BE2C (cell line): ENCODE results near the gene CSAG2.
"Not testable (repeated sequence)": the region's sequence is repeated elsewhere in the genome, so short reads cannot be mapped to it uniquely, and the experiment has no call there.

ENCODE experiments used
- DNase-seq: peaks from one replicate; pipeline ENCODE4 v3.0.0-alpha.2; 2020
- H3K27me3 ChIP-seq: fragments of 250-450 bp; sonication (Bioruptor Pico); 2 replicates; pipeline ENCODE4 v1.5.1; 2020; ENCODE audit warnings: mild to moderate bottlenecking
- H3K36me3 ChIP-seq: fragments of 250-450 bp; sonication (Bioruptor Pico); 2 replicates; pipeline ENCODE4 v1.5.1; 2020; ENCODE audit warnings: mild to moderate bottlenecking
- H3K4me1 ChIP-seq: fragments of 250-450 bp; sonication (Bioruptor Pico); 2 replicates; pipeline ENCODE4 v1.5.1; 2020
- H3K4me3 ChIP-seq: 2 replicates; pipeline ENCODE4 v1.5.1; 2011; ENCODE audit warnings: low read depth, low read length
- H3K9me3 ChIP-seq: fragments of 250-450 bp; sonication (Bioruptor Pico); 2 replicates; pipeline ENCODE4 v1.5.1; 2020
- TF ChIP-seq, protein P1 (sequence below): IDR thresholded peaks from 2 replicates; pipeline ENCODE4 v1.5.1; 2012; ENCODE audit warnings: mild to moderate bottlenecking, low read depth, low read length

The CSAG2 gene

DNA sequence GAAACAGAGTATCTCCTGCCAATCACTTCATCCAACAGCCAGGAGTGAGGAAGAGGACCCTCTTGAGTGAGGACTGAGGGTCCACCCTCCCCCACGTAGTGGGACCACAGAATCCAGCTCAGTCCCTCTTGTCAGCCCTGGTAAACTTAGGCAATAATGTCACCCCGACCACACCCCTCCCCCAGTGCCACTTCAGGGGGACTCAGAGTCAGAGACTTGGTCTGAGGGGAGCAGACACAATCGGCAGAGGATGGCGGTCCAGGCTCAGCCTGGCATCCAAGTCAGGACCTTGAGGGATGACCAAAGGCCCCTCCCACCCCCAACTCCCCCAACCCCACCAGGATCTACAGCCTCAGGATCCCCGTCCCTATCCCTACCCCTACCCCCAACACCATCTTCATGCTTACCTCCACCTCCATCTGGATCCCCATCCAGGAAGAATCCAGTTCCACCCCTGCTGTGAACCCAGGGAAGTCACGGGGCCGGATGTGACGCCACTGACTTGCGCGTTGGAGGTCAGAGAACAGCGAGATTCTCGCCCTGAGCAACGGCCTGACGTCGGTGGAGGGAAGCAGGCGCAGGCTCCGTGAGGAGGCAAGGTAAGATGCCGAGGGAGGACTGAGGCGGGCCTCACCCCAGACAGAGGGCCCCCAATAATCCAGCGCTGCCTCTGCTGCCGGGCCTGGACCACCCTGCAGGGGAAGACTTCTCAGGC, 24.3 kb upstream of the CSAG2 start, which contains the start of the genes CSAG1 and MAGEA12:
CSAG1 (minus strand) TSS at position 461 of the 715 bp plus-strand sequence. CDS start 1,261 bp downstream, outside the sequence.
MAGEA12 (plus strand) TSS at position 497 of the 715 bp plus-strand sequence. CDS start 2,405 bp downstream, outside the sequence.
- no peak for DNase-seq
- TF ChIP-seq, protein P1, sequence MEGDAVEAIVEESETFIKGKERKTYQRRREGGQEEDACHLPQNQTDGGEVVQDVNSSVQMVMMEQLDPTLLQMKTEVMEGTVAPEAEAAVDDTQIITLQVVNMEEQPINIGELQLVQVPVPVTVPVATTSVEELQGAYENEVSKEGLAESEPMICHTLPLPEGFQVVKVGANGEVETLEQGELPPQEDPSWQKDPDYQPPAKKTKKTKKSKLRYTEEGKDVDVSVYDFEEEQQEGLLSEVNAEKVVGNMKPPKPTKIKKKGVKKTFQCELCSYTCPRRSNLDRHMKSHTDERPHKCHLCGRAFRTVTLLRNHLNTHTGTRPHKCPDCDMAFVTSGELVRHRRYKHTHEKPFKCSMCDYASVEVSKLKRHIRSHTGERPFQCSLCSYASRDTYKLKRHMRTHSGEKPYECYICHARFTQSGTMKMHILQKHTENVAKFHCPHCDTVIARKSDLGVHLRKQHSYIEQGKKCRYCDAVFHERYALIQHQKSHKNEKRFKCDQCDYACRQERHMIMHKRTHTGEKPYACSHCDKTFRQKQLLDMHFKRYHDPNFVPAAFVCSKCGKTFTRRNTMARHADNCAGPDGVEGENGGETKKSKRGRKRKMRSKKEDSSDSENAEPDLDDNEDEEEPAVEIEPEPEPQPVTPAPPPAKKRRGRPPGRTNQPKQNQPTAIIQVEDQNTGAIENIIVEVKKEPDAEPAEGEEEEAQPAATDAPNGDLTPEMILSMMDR: no peak
- H3K4me1 ChIP-seq: no peaks in the 10 kb centered on the region
- H3K4me3 ChIP-seq: no peak within 1 kb of the TSS
- no peaks in the 10 kb centered on the region for H3K9me3 ChIP-seq
- no peaks in the 10 kb centered on the region for H3K27me3 ChIP-seq
- H3K36me3 ChIP-seq: no peaks in the 10 kb centered on the region

DNA sequence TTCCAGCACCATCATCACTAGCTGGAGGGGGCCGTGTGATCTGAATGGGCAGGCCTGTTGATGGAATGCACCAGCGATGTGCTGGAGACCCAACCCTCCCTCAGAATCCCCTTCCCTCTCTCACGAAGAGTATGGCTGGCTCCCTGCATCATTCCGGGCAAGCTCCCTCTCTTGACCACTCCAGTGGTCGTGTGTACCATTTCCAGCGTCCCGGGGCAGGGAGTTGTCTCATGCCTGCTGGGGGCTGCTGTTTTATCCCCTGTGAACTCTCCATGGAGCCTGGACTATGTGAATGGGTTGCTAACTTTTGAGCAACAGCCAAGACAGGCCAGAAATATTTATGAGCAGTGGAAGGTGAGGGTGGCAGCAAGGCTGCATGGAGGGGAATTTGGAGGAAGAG, 16.3 kb upstream of the CSAG2 start:
- no peak for DNase-seq
- H3K4me3 ChIP-seq: no peak overlapping the region
- TF ChIP-seq, protein P1: no peak
- H3K27me3 ChIP-seq: no peaks in the 10 kb centered on the region
- no peaks in the 10 kb centered on the region for H3K4me1 ChIP-seq
- H3K36me3 ChIP-seq: no peaks in the 10 kb centered on the region
- H3K9me3 ChIP-seq: no peaks in the 10 kb centered on the region

DNA sequence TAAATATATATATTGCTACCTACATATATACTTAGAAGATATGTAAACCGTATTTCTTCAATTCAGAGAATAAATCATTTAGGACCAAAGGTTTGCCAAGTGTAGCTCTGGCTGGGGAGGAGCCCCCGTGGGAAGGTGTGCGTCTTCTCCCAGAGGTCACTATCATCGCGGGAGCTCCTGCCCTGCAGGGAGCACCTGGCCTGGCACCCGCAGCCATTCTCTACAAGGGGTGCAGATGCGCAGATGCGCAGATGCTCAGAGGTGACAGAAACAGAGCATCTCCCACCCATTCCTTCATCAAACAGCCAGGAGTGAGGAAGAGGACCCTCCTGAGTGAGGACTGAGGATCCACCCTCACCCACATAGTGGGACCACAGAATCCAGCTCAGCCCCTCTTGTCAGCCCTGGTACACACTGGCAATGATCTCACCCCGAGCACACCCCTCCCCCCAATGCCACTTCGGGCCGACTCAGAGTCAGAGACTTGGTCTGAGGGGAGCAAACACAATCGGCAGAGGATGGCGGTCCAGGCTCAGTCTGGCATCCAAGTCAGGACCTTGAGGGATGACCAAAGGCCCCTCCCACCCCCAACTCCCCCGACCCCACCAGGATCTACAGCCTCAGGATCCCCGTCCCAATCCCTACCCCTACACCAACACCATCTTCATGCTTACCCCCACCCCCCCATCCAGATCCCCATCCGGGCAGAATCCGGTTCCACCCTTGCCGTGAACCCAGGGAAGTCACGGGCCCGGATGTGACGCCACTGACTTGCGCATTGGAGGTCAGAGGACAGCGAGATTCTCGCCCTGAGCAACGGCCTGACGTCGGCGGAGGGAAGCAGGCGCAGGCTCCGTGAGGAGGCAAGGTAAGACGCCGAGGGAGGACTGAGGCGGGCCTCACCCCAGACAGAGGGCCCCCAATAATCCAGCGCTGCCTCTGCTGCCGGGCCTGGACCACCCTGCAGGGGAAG, 5.0 kb upstream of the CSAG2 start, which contains the start of gene MAGEA2B:
MAGEA2B (plus strand) TSS at position 814 of the 973 bp plus-strand sequence. CDS start 2,479 bp downstream, outside the sequence.
- DNase-seq, H3K27me3 ChIP-seq, H3K9me3 ChIP-seq, H3K4me1 ChIP-seq, H3K36me3 ChIP-seq, H3K4me3 ChIP-seq: not testable (repeated sequence)

DNA sequence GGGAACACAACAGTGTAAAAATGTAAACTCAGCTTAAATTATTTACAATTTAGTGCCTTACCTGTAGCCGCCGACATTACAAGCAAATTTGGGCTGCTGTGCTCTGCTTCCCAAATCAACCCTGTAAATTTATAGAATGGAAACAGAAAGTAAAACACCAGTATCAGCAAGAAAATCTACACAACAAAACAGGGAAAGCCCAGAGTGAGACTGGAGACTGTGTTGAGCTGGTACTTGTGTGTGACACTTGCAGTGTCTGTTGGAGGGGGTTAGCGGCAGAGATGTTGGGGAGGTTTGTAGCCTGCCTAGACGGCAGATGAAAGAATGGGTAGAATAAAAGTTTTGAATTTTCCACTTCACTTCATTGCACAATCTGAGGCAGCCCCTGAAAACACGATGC, 4.1 kb upstream of the CSAG2 start:
- DNase-seq, H3K4me3 ChIP-seq, H3K27me3 ChIP-seq, H3K9me3 ChIP-seq, H3K4me1 ChIP-seq, H3K36me3 ChIP-seq: not testable (repeated sequence)

DNA sequence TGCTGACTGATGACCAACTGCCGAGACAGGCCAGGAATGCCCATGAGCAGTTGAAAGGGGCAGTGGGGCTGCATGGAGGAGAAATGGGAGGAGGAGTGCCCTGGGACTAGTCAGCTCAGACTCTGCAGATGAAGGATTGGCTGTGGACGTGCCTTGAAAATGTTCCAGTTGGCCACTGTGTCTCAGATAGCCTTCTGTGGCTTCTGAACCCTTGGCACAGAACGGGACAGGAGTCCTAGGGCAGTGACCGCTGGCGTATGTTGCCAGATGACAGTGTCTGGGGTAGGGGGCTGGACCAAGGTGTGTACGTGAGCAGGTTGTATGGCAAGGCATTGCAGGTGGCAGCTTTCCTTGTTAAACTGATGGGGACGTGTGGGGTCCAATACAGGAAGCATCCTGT, 2.6 kb downstream of the CSAG2 start:
- not testable (repeated sequence) for DNase-seq, H3K4me3 ChIP-seq, H3K27me3 ChIP-seq, H3K9me3 ChIP-seq, H3K36me3 ChIP-seq, H3K4me1 ChIP-seq

DNA sequence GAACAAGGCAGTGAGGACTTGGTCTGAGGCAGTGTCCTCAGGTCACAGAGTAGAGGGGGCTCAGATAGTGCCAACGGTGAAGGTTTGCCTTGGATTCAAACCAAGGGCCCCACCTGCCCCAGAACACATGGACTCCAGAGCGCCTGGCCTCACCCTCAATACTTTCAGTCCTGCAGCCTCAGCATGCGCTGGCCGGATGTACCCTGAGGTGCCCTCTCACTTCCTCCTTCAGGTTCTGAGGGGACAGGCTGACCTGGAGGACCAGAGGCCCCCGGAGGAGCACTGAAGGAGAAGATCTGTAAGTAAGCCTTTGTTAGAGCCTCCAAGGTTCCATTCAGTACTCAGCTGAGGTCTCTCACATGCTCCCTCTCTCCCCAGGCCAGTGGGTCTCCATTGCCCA, 8.7 kb downstream of the CSAG2 start:
- H3K9me3 ChIP-seq, H3K4me3 ChIP-seq, DNase-seq, H3K27me3 ChIP-seq, H3K36me3 ChIP-seq, H3K4me1 ChIP-seq: not testable (repeated sequence)

DNA sequence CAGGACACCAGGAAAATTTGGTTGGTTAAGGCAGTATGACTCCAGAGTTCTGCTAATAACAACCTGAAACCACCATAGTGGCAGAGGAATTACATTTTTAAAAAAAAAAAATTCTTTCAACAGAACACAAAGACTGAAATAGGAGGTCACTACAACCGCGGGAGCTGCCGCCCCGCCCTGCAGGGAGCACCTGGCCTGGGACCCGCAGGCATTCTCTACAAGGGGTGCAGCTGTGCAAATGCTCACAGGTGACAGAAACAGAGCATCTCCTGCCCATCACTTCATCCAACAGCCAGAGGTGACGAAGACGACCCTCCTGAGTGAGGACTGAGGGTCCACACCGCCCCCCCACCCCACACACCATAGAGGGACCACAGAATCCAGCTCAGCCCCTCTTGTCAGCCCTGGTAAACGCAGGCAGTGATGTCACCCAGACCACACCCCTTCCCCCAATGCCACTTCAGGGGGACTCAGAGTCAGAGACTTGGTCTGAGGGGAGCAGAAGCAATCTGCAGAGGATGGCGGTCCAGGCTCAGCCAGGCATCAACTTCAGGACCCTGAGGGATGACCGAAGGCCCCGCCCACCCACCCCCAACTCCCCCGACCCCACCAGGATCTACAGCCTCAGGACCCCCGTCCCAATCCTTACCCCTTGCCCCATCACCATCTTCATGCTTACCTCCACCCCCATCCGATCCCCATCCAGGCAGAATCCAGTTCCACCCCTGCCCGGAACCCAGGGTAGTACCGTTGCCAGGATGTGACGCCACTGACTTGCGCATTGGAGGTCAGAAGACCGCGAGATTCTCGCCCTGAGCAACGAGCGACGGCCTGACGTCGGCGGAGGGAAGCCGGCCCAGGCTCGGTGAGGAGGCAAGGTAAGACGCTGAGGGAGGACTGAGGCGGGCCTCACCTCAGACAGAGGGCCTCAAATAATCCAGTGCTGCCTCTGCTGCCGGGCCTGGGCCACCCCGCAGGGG, 10.8 kb downstream of the CSAG2 start, which contains the start of gene MAGEA3:
MAGEA3 (plus strand) TSS at position 843 of the 980 bp plus-strand sequence. CDS start 2,039 bp downstream, outside the sequence.
- not testable (repeated sequence) for H3K36me3 ChIP-seq, H3K9me3 ChIP-seq, H3K27me3 ChIP-seq, H3K4me1 ChIP-seq, H3K4me3 ChIP-seq, DNase-seq

DNA sequence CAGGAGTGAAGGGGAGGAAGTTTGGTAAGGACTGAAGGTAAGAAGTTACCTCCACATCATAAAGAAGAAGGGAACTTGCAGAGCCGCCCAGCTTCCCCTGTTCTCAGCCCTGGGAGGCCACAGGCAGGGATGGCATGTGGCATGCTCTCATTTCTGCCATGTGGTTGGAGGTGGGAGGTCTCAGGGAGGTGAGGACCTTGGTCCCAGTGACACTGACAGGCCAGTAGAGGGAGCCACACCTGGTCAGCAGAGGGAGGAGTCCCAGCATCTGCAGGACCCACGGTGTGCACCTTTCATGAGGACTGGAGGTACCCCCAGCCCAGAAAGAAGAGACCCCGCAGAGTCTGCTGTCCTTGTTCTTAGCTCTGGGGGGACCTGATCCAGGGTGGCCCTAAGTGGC, 28.1 kb downstream of the CSAG2 start:
- H3K4me1 ChIP-seq, H3K9me3 ChIP-seq, H3K4me3 ChIP-seq, DNase-seq, H3K36me3 ChIP-seq, H3K27me3 ChIP-seq: not testable (repeated sequence)

DNA sequence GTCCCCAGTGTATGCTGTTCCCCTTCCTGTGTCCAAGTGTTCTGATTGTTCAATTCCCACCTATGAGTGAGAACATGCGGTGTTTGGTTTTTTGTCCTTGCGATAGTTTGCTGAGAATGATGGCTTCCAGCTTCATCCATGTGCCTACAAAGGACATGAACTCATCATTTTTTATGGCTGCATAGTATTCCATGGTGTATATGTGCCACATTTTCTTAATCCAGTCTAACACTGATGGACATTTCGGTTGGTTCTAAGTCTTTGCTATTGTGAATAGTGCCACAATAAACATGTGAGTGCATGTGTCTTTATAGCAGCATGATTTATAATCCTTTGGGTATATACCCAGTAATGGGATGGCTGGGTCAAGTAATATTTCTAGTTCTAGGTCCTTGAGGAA, 34.4 kb downstream of the CSAG2 start:
- DNase-seq, H3K4me1 ChIP-seq: not testable (repeated sequence)

More for the DNA sequence above, 34.4 kb downstream of the CSAG2 start:
- not testable (repeated sequence) for H3K4me3 ChIP-seq, H3K9me3 ChIP-seq, H3K27me3 ChIP-seq, H3K36me3 ChIP-seq
